Ovary (tissue), 9 donors: Measurements from ENCODE around the gene ALOXE3. TPM values are rescaled to one million over a fixed set of nuclear protein-coding genes. Genes with fewer than 3 reads are reported as not detected.
"Not testable (repeated sequence)": the region's sequence is repeated elsewhere in the genome, so short reads cannot be mapped to it uniquely, and the experiment has no call there.

Source experiments
- DNase-seq, 5 donors: peaks; one replicate each; pipeline ENCODE4 v3.0.0-alpha.2; 2019 to 2020
- H3K27ac ChIP-seq, 2 donors: fragments of 200-600 bp; one replicate each; pipeline versions ENCODE4 v1.5.1 to v1.8.0; 2019 to 2022
- H3K27me3 ChIP-seq: fragments of 200-600 bp; one replicate; pipeline ENCODE4 v1.8.0; 2022
- H3K36me3 ChIP-seq: fragments of 200-600 bp; sonication (generic); one replicate; pipeline ENCODE4 v1.5.1; 2019
- H3K4me1 ChIP-seq: one replicate; pipeline ENCODE4 v1.8.1; 2013; ENCODE audit warnings: mild to moderate bottlenecking, moderate library complexity; ENCODE audit not compliant: insufficient read depth
- H3K4me3 ChIP-seq: fragments of 200-600 bp; sonication (generic); one replicate; pipeline ENCODE4 v1.5.1; 2017
- H3K9me3 ChIP-seq, 2 donors: fragments of 200-600 bp in 1 of 2; sonication (generic) in 1 of 2; one replicate each; pipeline versions ENCODE4 v1.5.1 to v1.8.1; 2013 to 2019; ENCODE audit warnings: mild to moderate bottlenecking in 1 of 2, moderate library complexity in 1 of 2
- EP300 ChIP-seq: sonication (generic); formaldehyde crosslinking; IDR thresholded peaks from one replicate; pipeline ENCODE4 v1.6.1; 2017; ENCODE audit warnings: antibody characterized with exemption
- POLR2A ChIP-seq: fragments of 450-650 bp; IDR thresholded peaks from one replicate; pipeline ENCODE4 v1.6.1; 2017; ENCODE audit warnings: antibody characterized with exemption, mild to moderate bottlenecking, moderate library complexity
- WGBS, 3 donors: extraction: QIAGEN DNeasy Blood & Tissue Kit in 1 of 3; methylation state at CpG; one replicate each; pipeline versions ENCODE4 v1.1.5 to v1.1.7; 2013 to 2017; 5-methylcytosine and 5-hydroxymethylcytosine counted together
- intact Hi-C, 4 donors: fragments of 100-400 bp; cut with DNase I; formaldehyde crosslinking; loops; one replicate each; pipeline versions ENCODE4 v1.11.0 to v1.15.1; 2022 to 2023
- polyA plus RNA-seq, 2 donors: library from polyadenylated mRNA; stranded (reverse); fragments of 200-250 nt in 1 of 2; fragments of 350-450 nt in 1 of 2; fragmentation: Illumina TruSeq in 1 of 2; extraction: RNeasy Lipid Tissue Mini Kit (QIAGEN cat#74804) in 1 of 2; gene quantifications; one replicate each; pipeline ENCODE4 v1.2.3, GENCODE V29; 2013 to 2014
- total RNA-seq, 7 donors: library from RNA; depleted of rRNA in 2 of 7; stranded (reverse); fragments of >200 nt in 2 of 7; fragmentation: NEBNext Ultra II Directional in 3 of 7; extraction: Animal tissue kit (Norgen Biotek cat#: 25700) in 3 of 7; gene quantifications; one replicate each; pipeline versions ENCODE4 v1.1.0 to v1.2.4, GENCODE V29; 2016 to 2023
- TF ChIP-seq, protein P1 (sequence below), 3 donors: fragments of 450-650 bp in 2 of 3; fragments of 200-600 bp in 1 of 3; IDR thresholded peaks; one replicate each; pipeline versions ENCODE4 v1.5.1 to v1.8.0; 2016 to 2022; ENCODE audit warnings: antibody characterized with exemption in 3 of 3, mild to moderate bottlenecking in 1 of 3
- donor health status: DM: no; HTN: no; CAD: no; lungs with moderate emphysema.
- donor health status: DM: no; HTN: no; CAD: no.
- donor health status: Bipolar disorder and iron deficiency.
- donor health status: DM: yes; HTN: yes; CAD: no.
- donor health status: DM: no; HTN: no; CAD: no.
- donor health status: DM: yes; HTN: yes; CAD: no.

ALOXE3 gene
- total and polyA plus RNA-seq, 9 donors: 0.07 TPM; not detected in 8

DNA sequence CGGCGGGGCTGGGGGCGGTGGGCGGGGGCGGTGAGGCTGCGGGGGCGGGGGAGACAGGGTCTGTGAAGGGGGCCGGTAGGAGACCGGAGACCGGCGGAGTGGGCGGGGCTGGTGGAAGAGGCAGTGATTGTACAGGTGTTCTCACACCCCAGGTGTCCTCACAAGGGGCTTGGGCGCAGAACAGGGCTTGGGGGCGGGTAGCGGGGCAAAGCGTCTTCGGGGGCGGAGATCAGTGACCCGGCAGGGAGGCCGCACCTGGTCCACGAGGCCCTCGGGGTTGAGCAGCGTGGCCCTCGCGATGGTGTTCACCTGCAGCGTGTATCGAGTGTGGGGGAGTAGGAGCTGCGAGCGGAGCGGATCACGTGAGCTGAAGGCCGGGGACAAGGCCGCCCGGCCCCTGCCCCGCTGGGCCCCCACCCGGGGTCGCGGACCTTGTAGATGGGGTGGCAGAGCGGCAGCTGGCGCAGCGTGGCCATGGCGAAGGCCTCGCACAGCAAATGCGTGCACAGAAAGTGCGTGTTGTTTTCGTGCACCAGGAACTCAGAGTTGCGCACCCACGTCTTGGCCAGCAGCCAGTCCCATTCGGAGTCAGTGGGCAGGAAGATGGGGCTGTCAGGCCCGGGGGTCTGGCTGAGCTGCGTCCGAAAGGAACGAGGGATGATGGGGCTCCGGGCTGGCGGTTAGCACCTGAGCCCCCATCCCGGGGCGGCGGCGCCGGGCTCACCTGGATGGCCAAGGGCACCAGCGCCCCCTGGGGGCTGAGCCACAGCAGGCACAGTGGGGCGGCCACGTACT, 8.5 kb downstream of the ALOXE3 start:
- Histone ChIP-seq H3K27ac (no peak overlapping the region), H3K9me3 (no peaks in the 10 kb centered on the region), H3K36me3 (no peaks in the 10 kb centered on the region), H3K27me3 (no peaks in the 10 kb centered on the region), H3K4me3 (peak overlapping the region; percentile 5), H3K4me1 (peaks cover 6% of the 10 kb centered on the region)
- peak; percentile 36 to 71 (median 56) for DNase-seq
- 2 to 8% (median 5%) methylated on average over 38 to 63 of the region's 63 CpGs for WGBS, 3 donors
- intact Hi-C loops: loop anchor here in 2 of 4 donors (10.0 kb wide), 2 partner anchors 175 to 185 kb away; partner anchors contain the start of genes RANGRF (in 1 of the 2) and SLC25A35 (in 1 of the 2)
- TF ChIP-seq POLR2A: no peak
- TF ChIP-seq, protein P1, sequence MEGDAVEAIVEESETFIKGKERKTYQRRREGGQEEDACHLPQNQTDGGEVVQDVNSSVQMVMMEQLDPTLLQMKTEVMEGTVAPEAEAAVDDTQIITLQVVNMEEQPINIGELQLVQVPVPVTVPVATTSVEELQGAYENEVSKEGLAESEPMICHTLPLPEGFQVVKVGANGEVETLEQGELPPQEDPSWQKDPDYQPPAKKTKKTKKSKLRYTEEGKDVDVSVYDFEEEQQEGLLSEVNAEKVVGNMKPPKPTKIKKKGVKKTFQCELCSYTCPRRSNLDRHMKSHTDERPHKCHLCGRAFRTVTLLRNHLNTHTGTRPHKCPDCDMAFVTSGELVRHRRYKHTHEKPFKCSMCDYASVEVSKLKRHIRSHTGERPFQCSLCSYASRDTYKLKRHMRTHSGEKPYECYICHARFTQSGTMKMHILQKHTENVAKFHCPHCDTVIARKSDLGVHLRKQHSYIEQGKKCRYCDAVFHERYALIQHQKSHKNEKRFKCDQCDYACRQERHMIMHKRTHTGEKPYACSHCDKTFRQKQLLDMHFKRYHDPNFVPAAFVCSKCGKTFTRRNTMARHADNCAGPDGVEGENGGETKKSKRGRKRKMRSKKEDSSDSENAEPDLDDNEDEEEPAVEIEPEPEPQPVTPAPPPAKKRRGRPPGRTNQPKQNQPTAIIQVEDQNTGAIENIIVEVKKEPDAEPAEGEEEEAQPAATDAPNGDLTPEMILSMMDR (IDR thresholded peaks at IDR 0.05): peak; percentile 21 to 65 (median 48)
- no peak for TF ChIP-seq EP300

DNA sequence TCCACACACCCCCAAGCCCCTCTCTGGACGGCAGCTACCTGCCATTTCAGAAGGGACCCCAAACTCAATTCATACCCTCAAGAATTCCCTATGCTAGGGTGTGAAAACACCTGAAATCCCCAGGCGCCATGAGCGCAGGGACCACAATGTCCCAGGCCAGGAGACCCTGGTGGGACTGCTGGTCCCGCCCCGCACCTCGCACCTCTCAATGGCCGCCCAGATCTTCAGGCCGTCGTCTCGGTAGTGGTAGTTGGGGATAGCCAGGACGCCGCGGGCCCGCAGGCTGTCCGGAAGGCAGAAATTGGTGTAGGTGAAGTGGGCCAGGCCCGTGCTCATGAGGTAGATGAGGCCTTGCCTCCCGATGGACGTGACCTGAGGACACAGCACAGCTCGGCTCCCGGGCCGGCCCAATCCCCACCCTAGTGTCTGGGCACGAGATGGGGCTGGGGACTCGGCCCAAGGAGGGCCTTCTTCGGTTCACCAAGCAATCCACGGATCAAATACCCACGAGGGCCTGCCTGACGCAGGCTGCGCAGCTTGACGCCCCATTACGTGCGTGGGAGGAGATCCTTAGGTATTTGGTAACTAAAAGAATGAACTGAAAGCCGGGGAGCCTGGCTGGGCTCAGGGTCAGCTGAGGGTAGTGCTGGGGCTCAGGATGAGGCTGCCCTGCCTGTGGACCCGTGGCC, 9.2 kb downstream of the ALOXE3 start:
- Histone ChIP-seq H3K27ac (no peak overlapping the region), H3K4me1 (peaks cover 6% of the 10 kb centered on the region), H3K27me3 (no peaks in the 10 kb centered on the region), H3K4me3 (no peak overlapping the region), H3K36me3 (no peaks in the 10 kb centered on the region), H3K9me3 (no peaks in the 10 kb centered on the region)
- no peak for DNase-seq
- 68 to 73% (median 70%) methylated on average over 32 to 33 of the region's 33 CpGs for WGBS, 3 donors
- TF ChIP-seq, protein P1 (IDR thresholded peaks at IDR 0.05): no peak
- TF ChIP-seq EP300 (no peak), POLR2A (no peak)
- intact Hi-C loops: no loop called here

DNA sequence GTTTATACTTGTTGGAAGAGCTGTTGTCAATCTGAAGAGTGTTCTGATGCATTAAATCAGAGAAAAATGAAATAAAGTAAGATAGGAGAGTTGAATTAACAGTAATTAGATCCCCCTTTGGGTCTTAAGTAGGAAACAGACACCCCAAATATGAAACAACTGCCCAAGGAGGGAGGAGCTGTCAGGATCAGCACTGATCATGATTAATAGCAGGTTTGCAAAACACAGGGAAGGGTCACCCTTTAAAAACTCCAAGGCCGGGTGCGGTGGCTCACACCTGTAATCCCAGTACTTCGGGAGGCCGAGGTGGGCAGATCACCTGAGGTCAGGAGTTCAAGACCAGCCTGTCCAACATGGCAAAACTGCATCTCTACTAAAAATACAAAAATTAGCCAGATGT, 11.3 kb downstream of the ALOXE3 start:
- H3K27ac ChIP-seq, H3K4me3 ChIP-seq, intact Hi-C loops, H3K27me3 ChIP-seq, H3K9me3 ChIP-seq, H3K36me3 ChIP-seq, H3K4me1 ChIP-seq, DNase-seq: not testable (repeated sequence)
- 72 to 89% (median 76%) methylated on average over 4 of the region's 4 CpGs for WGBS, 3 donors

DNA sequence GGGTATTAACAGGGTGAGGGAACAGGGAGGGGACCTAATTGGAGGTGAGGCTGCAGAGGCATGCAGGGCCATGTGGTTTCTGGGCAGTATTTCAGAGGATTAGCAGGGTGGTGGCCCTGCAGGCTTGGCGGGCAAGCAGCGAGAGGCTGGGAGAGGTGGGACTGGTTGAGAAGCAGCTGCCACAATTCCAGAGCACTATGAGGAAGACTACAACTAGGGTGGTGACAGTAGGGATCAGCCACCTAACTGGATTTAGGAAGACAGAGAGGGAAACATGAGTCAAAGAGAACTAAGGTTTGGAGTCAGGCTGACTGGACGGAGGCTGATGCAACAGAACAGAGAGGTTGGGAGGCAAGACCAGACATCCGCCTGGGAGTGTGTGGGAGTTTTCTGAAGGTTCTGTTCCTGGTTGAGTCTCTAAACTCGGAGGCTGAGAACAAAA, 12.3 kb downstream of the ALOXE3 start:
- intact Hi-C loops: no loop called here
- Histone ChIP-seq H3K4me3 (no peak overlapping the region), H3K4me1 (peaks cover 6% of the 10 kb centered on the region), H3K36me3 (no peaks in the 10 kb centered on the region), H3K9me3 (no peaks in the 10 kb centered on the region), H3K27ac (no peak overlapping the region), H3K27me3 (no peaks in the 10 kb centered on the region)
- WGBS, 3 donors: 42 to 48% (median 46%) methylated on average over 5 of the region's 5 CpGs
- no peak for DNase-seq
- no peak for TF ChIP-seq EP300
- TF ChIP-seq POLR2A: no peak
- TF ChIP-seq, protein P1 (IDR thresholded peaks at IDR 0.05): no peak
